ENCODE measurements around the gene MGAT5. TPM values are rescaled to one million over a fixed set of nuclear protein-coding genes. Genes with fewer than 3 reads are reported as not detected.

MGAT5 gene
- total RNA-seq, 1 donor from 2014 or later = 37.6 TPM

GRCh38 chr2:134447669-134448068 is 193.8 kb downstream of the MGAT5 start:
- H3K4me1 ChIP-seq (ENCODE audit: control insufficient read depth in 3 of 3, insufficient read depth in 3 of 3, low read length in 3 of 3) = peaks cover 0 to 5% (median 2%) of the 10 kb centered on the region in 3 donors
- H3K27ac ChIP-seq (ENCODE audit: low read depth, low read length) = no peak overlapping the region
- no peak overlapping the region for H3K9ac ChIP-seq (ENCODE audit: low read depth in 1 of 3, low read length in 3 of 3)
- peaks cover 0 to 2% (median 0%) of the 10 kb centered on the region in 3 donors for H3K27me3 ChIP-seq (ENCODE audit: control insufficient read depth in 3 of 3, insufficient read depth in 3 of 3, low read length in 3 of 3)
- peaks cover 2 to 9% (median 6%) of the 10 kb centered on the region in 3 donors for H3K36me3 ChIP-seq (ENCODE audit: control insufficient read depth in 3 of 3, insufficient read depth in 3 of 3, low read length in 3 of 3)
- H3K4me3 ChIP-seq (ENCODE audit: low read length in 3 of 3) = no peak overlapping the region
- no peaks in the 10 kb centered on the region for H3K9me3 ChIP-seq (ENCODE audit: control insufficient read depth in 3 of 3, low read length in 3 of 3)

- Histone ChIP-seq H3K27ac (ENCODE audit: low read depth, low read length) (no peak overlapping the region), H3K27me3 (ENCODE audit: control insufficient read depth in 3 of 3, insufficient read depth in 3 of 3, low read length in 3 of 3) (peaks cover 0 to 2% (median 0%) of the 10 kb centered on the region in 3 donors), H3K36me3 (ENCODE audit: control insufficient read depth in 3 of 3, insufficient read depth in 3 of 3, low read length in 3 of 3) (peaks cover 2 to 9% (median 5%) of the 10 kb centered on the region in 3 donors), H3K4me3 (ENCODE audit: low read length in 3 of 3) (no peak overlapping the region), H3K9ac (ENCODE audit: low read depth in 1 of 3, low read length in 3 of 3) (no peak overlapping the region), H3K9me3 (ENCODE audit: control insufficient read depth in 3 of 3, low read length in 3 of 3) (no peaks in the 10 kb centered on the region), H3K4me1 (ENCODE audit: control insufficient read depth in 3 of 3, insufficient read depth in 3 of 3, low read length in 3 of 3) (peaks cover 0 to 5% (median 2%) of the 10 kb centered on the region in 3 donors)
Measured at GRCh38 chr2:134448650-134449049, 194.8 kb downstream of the MGAT5 start.

GRCh38 chr2:134449157-134449556 is 195.3 kb downstream of the MGAT5 start:
- Histone ChIP-seq H3K9ac (ENCODE audit: low read depth in 1 of 3, low read length in 3 of 3) (no peak overlapping the region), H3K27me3 (ENCODE audit: control insufficient read depth in 3 of 3, insufficient read depth in 3 of 3, low read length in 3 of 3) (peaks cover 0 to 2% (median 0%) of the 10 kb centered on the region in 3 donors), H3K36me3 (ENCODE audit: control insufficient read depth in 3 of 3, insufficient read depth in 3 of 3, low read length in 3 of 3) (peaks cover 2 to 9% (median 5%) of the 10 kb centered on the region in 3 donors), H3K9me3 (ENCODE audit: control insufficient read depth in 3 of 3, low read length in 3 of 3) (no peaks in the 10 kb centered on the region), H3K4me3 (ENCODE audit: low read length in 3 of 3) (no peak overlapping the region), H3K27ac (ENCODE audit: low read depth, low read length) (no peak overlapping the region), H3K4me1 (ENCODE audit: control insufficient read depth in 3 of 3, insufficient read depth in 3 of 3, low read length in 3 of 3) (peaks cover 0 to 5% (median 0%) of the 10 kb centered on the region in 3 donors)

GRCh38 chr2:134449751-134450513 is 196.1 kb downstream of the MGAT5 start:
- H3K4me3 ChIP-seq (ENCODE audit: low read length in 3 of 3) = no peak overlapping the region
- H3K27me3 ChIP-seq (ENCODE audit: control insufficient read depth in 3 of 3, insufficient read depth in 3 of 3, low read length in 3 of 3) = peaks cover 0 to 2% (median 0%) of the 10 kb centered on the region in 3 donors
- no peak overlapping the region for H3K27ac ChIP-seq (ENCODE audit: low read depth, low read length)
- no peak overlapping the region for H3K9ac ChIP-seq (ENCODE audit: low read depth in 1 of 3, low read length in 3 of 3)
- H3K4me1 ChIP-seq (ENCODE audit: control insufficient read depth in 3 of 3, insufficient read depth in 3 of 3, low read length in 3 of 3) = peaks cover 0 to 5% (median 0%) of the 10 kb centered on the region in 3 donors
- peaks cover 2 to 5% (median 4%) of the 10 kb centered on the region in 3 donors for H3K36me3 ChIP-seq (ENCODE audit: control insufficient read depth in 3 of 3, insufficient read depth in 3 of 3, low read length in 3 of 3)
- H3K9me3 ChIP-seq (ENCODE audit: control insufficient read depth in 3 of 3, low read length in 3 of 3) = no peaks in the 10 kb centered on the region

- no peak overlapping the region for H3K4me3 ChIP-seq (ENCODE audit: low read length in 3 of 3)
- H3K27ac ChIP-seq (ENCODE audit: low read depth, low read length) = no peak overlapping the region
- H3K9me3 ChIP-seq (ENCODE audit: control insufficient read depth in 3 of 3, low read length in 3 of 3) = no peaks in the 10 kb centered on the region
- no peaks in the 10 kb centered on the region for H3K4me1 ChIP-seq (ENCODE audit: control insufficient read depth in 3 of 3, insufficient read depth in 3 of 3, low read length in 3 of 3)
- H3K27me3 ChIP-seq (ENCODE audit: control insufficient read depth in 3 of 3, insufficient read depth in 3 of 3, low read length in 3 of 3) = peaks cover 0 to 2% (median 0%) of the 10 kb centered on the region in 3 donors
- peaks cover 2 to 5% (median 4%) of the 10 kb centered on the region in 3 donors for H3K36me3 ChIP-seq (ENCODE audit: control insufficient read depth in 3 of 3, insufficient read depth in 3 of 3, low read length in 3 of 3)
- H3K9ac ChIP-seq (ENCODE audit: low read depth in 1 of 3, low read length in 3 of 3) = no peak overlapping the region
Measured at GRCh38 chr2:134451347-134451630, 197.4 kb downstream of the MGAT5 start.

GRCh38 chr2:134452042-134452733 is 198.3 kb downstream of the MGAT5 start:
- Histone ChIP-seq H3K4me1 (ENCODE audit: control insufficient read depth in 3 of 3, insufficient read depth in 3 of 3, low read length in 3 of 3) (no peaks in the 10 kb centered on the region), H3K9ac (ENCODE audit: low read depth in 1 of 3, low read length in 3 of 3) (no peak overlapping the region), H3K27me3 (ENCODE audit: control insufficient read depth in 3 of 3, insufficient read depth in 3 of 3, low read length in 3 of 3) (peaks cover 0 to 2% (median 0%) of the 10 kb centered on the region in 3 donors), H3K36me3 (ENCODE audit: control insufficient read depth in 3 of 3, insufficient read depth in 3 of 3, low read length in 3 of 3) (peaks cover 2 to 5% (median 4%) of the 10 kb centered on the region in 3 donors), H3K27ac (ENCODE audit: low read depth, low read length) (no peak overlapping the region), H3K9me3 (ENCODE audit: control insufficient read depth in 3 of 3, low read length in 3 of 3) (no peaks in the 10 kb centered on the region), H3K4me3 (ENCODE audit: low read length in 3 of 3) (no peak overlapping the region)

- no peak overlapping the region for H3K4me3 ChIP-seq (ENCODE audit: low read length in 3 of 3)
- no peak overlapping the region for H3K27ac ChIP-seq (ENCODE audit: low read depth, low read length)
- no peaks in the 10 kb centered on the region for H3K9me3 ChIP-seq (ENCODE audit: control insufficient read depth in 3 of 3, low read length in 3 of 3)
- no peaks in the 10 kb centered on the region for H3K4me1 ChIP-seq (ENCODE audit: control insufficient read depth in 3 of 3, insufficient read depth in 3 of 3, low read length in 3 of 3)
- H3K27me3 ChIP-seq (ENCODE audit: control insufficient read depth in 3 of 3, insufficient read depth in 3 of 3, low read length in 3 of 3) = peaks cover 0 to 2% (median 0%) of the 10 kb centered on the region in 3 donors
- no peak overlapping the region for H3K9ac ChIP-seq (ENCODE audit: low read depth in 1 of 3, low read length in 3 of 3)
- H3K36me3 ChIP-seq (ENCODE audit: control insufficient read depth in 3 of 3, insufficient read depth in 3 of 3, low read length in 3 of 3) = peaks cover 0 to 5% (median 2%) of the 10 kb centered on the region in 3 donors
Measured at GRCh38 chr2:134453476-134453875, 199.6 kb downstream of the MGAT5 start.

- H3K4me1 ChIP-seq (ENCODE audit: control insufficient read depth in 3 of 3, insufficient read depth in 3 of 3, low read length in 3 of 3) = no peaks in the 10 kb centered on the region
- H3K9ac ChIP-seq (ENCODE audit: low read depth in 1 of 3, low read length in 3 of 3) = no peak overlapping the region
- H3K27me3 ChIP-seq (ENCODE audit: control insufficient read depth in 3 of 3, insufficient read depth in 3 of 3, low read length in 3 of 3) = peaks cover 0 to 2% (median 0%) of the 10 kb centered on the region in 3 donors
Measured at GRCh38 chr2:134453973-134454372, 200.1 kb downstream of the MGAT5 start.

GRCh38 chr2:134454426-134454825 is 200.6 kb downstream of the MGAT5 start:
- no peaks in the 10 kb centered on the region for H3K4me1 ChIP-seq (ENCODE audit: control insufficient read depth in 3 of 3, insufficient read depth in 3 of 3, low read length in 3 of 3)
- H3K36me3 ChIP-seq (ENCODE audit: control insufficient read depth in 3 of 3, insufficient read depth in 3 of 3, low read length in 3 of 3) = peaks cover 0 to 3% (median 0%) of the 10 kb centered on the region in 3 donors
- peaks cover 0 to 2% (median 0%) of the 10 kb centered on the region in 3 donors for H3K27me3 ChIP-seq (ENCODE audit: control insufficient read depth in 3 of 3, insufficient read depth in 3 of 3, low read length in 3 of 3)
- H3K27ac ChIP-seq (ENCODE audit: low read depth, low read length) = no peak overlapping the region
- H3K4me3 ChIP-seq (ENCODE audit: low read length in 3 of 3) = no peak overlapping the region
- H3K9me3 ChIP-seq (ENCODE audit: control insufficient read depth in 3 of 3, low read length in 3 of 3) = no peaks in the 10 kb centered on the region
- no peak overlapping the region for H3K9ac ChIP-seq (ENCODE audit: low read depth in 1 of 3, low read length in 3 of 3)

More at GRCh38 chr2:134453973-134454372, 200.1 kb downstream of the MGAT5 start:
- peaks cover 0 to 3% (median 0%) of the 10 kb centered on the region in 3 donors for H3K36me3 ChIP-seq (ENCODE audit: control insufficient read depth in 3 of 3, insufficient read depth in 3 of 3, low read length in 3 of 3)
- H3K9me3 ChIP-seq (ENCODE audit: control insufficient read depth in 3 of 3, low read length in 3 of 3) = no peaks in the 10 kb centered on the region
- no peak overlapping the region for H3K27ac ChIP-seq (ENCODE audit: low read depth, low read length)
- H3K4me3 ChIP-seq (ENCODE audit: low read length in 3 of 3) = no peak overlapping the region

GRCh38 chr2:134454931-134455330 is 201.1 kb downstream of the MGAT5 start:
- Histone ChIP-seq H3K9me3 (ENCODE audit: control insufficient read depth in 3 of 3, low read length in 3 of 3) (no peaks in the 10 kb centered on the region), H3K4me3 (ENCODE audit: low read length in 3 of 3) (no peak overlapping the region), H3K9ac (ENCODE audit: low read depth in 1 of 3, low read length in 3 of 3) (no peak overlapping the region), H3K36me3 (ENCODE audit: control insufficient read depth in 3 of 3, insufficient read depth in 3 of 3, low read length in 3 of 3) (no peaks in the 10 kb centered on the region), H3K27me3 (ENCODE audit: control insufficient read depth in 3 of 3, insufficient read depth in 3 of 3, low read length in 3 of 3) (peaks cover 0 to 2% (median 0%) of the 10 kb centered on the region in 3 donors), H3K4me1 (ENCODE audit: control insufficient read depth in 3 of 3, insufficient read depth in 3 of 3, low read length in 3 of 3) (no peaks in the 10 kb centered on the region), H3K27ac (ENCODE audit: low read depth, low read length) (no peak overlapping the region)

Measured in skeletal muscle tissue (tissue), 4 donors.